ENCODE data around the gene TMEM212.

The TMEM212 gene

DNA sequence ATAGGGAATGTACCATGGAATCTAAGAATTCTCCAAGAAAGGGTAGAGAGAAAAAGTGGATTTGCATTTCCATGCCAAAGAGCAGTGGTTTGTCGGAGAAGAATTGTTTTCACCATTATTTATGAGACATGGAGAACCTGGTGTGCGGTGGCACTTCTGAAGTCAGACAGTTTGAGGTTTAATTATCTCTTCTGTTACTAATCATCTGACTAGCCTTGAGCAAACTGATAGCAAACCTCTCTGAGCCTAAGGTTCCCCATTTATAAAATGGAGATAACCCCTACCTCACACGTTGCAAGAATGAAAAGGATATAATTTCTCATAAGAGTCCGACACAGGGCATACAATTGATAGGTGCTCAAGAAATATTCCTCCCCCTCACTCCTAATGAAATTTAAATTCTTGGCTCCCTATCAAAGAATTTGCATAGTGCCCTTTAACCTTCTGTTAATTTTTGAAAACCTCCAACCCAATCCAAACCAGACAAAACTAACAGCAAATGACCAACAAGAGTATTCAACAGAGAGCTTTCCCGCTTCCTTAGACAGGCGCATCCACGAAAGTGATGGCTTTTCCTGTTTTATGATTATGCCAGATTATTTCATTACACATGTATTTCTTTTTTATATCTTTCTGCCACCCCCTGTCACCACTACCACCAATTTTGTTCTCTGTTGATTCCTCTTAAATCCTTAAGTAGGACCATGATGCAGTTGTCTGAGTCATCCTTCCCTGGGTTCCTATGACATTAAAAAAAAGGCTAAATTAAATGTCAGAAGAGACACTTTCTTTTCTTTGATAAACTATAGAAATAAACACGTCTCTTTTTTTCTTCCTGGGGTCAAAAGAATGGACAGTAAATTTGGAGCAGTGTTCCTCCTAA is 28.5 kb downstream of the TMEM212 start:
- H3K4me1 Mint-ChIP-seq = no peaks in the 10 kb centered on the region
- H3K27ac Mint-ChIP-seq = no peak overlapping the region
- no peaks in the 10 kb centered on the region for H3K36me3 Mint-ChIP-seq
- no peaks in the 10 kb centered on the region for H3K9me3 Mint-ChIP-seq
- H3K27me3 Mint-ChIP-seq = no peaks in the 10 kb centered on the region
- no peak for DNase-seq
- no peak overlapping the region for H3K4me3 Mint-ChIP-seq
- no peak for ATAC-seq (replicated peaks)

DNA sequence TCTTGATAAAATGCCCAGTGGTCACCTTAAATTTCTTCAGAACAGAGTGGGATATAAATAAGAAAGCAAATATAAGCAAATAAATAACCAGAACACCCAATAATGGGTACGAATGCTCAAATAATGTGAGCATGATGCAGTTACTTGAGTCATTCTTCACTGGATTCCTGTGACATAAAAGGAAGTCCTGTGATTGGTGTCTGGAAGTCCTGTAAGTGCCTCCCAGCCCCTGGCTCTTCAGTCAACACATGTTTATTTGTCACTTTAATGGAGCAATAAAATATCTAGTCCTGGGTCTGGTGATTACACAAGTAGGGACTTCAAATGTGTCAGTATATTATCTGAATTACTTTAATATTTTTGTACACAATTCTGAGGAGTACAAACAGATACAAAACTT is 30.4 kb downstream of the TMEM212 start:
- H3K4me1 Mint-ChIP-seq = no peaks in the 10 kb centered on the region
- H3K36me3 Mint-ChIP-seq = no peaks in the 10 kb centered on the region
- DNase-seq (no peak), ATAC-seq (replicated peaks) (no peak)
- no peaks in the 10 kb centered on the region for H3K27me3 Mint-ChIP-seq
- H3K9me3 Mint-ChIP-seq = no peaks in the 10 kb centered on the region
- no peak overlapping the region for H3K27ac Mint-ChIP-seq
- H3K4me3 Mint-ChIP-seq = no peak overlapping the region

DNA sequence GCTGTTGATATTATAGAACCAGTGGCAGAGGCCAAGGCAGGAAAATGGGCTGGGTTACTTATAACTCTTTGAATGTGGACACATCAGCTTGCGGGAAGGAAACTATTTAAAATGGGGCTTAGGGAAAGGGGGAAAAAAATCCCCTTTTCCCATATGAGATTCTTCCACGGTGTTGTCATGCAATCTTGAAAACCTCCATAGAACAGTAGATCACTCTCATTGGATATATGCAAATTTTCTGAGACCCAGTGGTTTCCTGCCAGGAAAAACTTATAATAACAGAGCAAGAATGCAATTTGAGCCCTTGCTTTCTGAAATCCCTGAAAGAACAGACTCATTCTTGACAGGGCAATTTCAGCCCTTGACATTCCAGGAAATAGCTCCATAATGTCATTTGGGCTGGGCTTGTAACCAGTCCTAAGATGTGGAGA is 31.1 kb downstream of the TMEM212 start:
- no peaks in the 10 kb centered on the region for H3K4me1 Mint-ChIP-seq
- ATAC-seq (replicated peaks) = no peak
- H3K36me3 Mint-ChIP-seq = no peaks in the 10 kb centered on the region
- H3K9me3 Mint-ChIP-seq = no peaks in the 10 kb centered on the region
- no peak for DNase-seq
- H3K27me3 Mint-ChIP-seq = no peaks in the 10 kb centered on the region
- no peak overlapping the region for H3K4me3 Mint-ChIP-seq
- no peak overlapping the region for H3K27ac Mint-ChIP-seq

DNA sequence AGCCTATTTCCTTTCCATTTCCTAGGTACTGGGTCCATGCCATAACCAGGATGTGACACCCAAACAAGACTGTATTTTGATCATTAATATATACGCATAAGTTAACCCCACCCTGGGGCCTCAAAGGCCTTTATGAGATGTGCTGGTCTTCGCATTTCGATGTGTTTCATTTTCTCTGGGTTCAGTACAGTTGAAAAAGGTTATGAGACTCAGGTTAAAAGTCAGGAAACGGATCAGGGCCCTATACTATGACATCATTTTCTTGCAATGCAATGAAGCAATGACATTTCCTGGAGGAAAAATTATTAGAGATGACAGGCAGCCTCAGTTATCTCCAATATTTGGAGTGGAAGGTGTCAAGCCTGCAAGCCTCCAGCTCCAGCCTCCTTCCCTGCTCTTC is 31.7 kb downstream of the TMEM212 start:
- H3K27ac Mint-ChIP-seq = no peak overlapping the region
- H3K9me3 Mint-ChIP-seq = no peaks in the 10 kb centered on the region
- DNase-seq = no peak
- H3K36me3 Mint-ChIP-seq = no peaks in the 10 kb centered on the region
- no peaks in the 10 kb centered on the region for H3K4me1 Mint-ChIP-seq
- H3K27me3 Mint-ChIP-seq = no peaks in the 10 kb centered on the region
- no peak for ATAC-seq (replicated peaks)
- H3K4me3 Mint-ChIP-seq = no peak overlapping the region

DNA sequence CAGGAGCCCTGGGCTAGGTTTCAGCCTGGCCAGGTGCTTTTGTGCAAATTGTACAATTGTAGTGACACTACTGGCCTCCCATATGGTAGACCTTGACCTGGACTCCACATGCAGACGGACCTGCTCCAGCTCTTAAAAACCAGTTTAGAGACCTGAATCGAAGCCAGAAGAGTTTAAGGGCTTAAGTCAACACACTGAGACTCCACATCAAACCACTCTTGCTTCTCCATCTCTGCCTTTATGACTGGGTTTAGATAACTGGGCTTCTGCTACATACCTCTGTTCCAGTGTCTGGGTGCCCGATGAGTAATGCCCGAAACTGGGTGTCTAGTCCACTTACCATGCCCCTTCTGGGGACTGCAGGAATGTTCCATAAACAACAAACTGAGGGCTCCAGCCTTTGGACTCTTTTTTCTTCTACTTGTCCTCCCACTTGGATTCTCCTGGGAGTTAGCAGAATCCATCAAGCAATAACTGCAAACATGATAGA is 32.8 kb downstream of the TMEM212 start:
- H3K27me3 Mint-ChIP-seq = no peaks in the 10 kb centered on the region
- H3K4me1 Mint-ChIP-seq = no peaks in the 10 kb centered on the region
- H3K36me3 Mint-ChIP-seq = no peaks in the 10 kb centered on the region

DNA sequence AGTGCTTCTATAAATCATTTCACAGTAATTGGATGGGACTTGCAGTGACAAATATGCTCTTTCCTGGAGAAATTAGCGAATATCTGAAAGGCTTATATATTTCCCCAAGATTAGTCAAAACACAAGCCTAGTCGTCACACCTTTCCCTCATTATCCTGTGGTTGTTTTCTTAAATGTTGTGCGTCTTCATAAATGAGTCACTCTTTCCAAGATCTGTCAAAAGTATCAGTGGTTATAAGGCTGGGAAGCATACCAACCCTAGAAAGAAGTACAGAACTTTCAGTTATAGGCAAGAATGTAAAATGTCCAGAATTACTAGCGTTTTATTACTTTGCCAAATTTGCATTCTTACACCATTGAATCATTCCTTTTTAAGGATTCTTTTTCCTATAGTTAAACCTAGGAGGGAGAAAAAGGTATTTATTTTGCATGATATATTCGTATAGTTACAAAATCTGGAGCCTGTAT is 33.6 kb downstream of the TMEM212 start:
- Mint-ChIP-seq H3K27me3 (no peaks in the 10 kb centered on the region), H3K4me3 (no peak overlapping the region), H3K36me3 (no peaks in the 10 kb centered on the region), H3K4me1 (no peaks in the 10 kb centered on the region), H3K9me3 (no peaks in the 10 kb centered on the region), H3K27ac (no peak overlapping the region)
- ATAC-seq (replicated peaks) (no peak), DNase-seq (no peak)

More for the DNA sequence above, 32.8 kb downstream of the TMEM212 start:
- DNase-seq (no peak), ATAC-seq (replicated peaks) (no peak)
- H3K4me3 Mint-ChIP-seq = no peak overlapping the region
- no peaks in the 10 kb centered on the region for H3K9me3 Mint-ChIP-seq
- H3K27ac Mint-ChIP-seq = no peak overlapping the region

DNA sequence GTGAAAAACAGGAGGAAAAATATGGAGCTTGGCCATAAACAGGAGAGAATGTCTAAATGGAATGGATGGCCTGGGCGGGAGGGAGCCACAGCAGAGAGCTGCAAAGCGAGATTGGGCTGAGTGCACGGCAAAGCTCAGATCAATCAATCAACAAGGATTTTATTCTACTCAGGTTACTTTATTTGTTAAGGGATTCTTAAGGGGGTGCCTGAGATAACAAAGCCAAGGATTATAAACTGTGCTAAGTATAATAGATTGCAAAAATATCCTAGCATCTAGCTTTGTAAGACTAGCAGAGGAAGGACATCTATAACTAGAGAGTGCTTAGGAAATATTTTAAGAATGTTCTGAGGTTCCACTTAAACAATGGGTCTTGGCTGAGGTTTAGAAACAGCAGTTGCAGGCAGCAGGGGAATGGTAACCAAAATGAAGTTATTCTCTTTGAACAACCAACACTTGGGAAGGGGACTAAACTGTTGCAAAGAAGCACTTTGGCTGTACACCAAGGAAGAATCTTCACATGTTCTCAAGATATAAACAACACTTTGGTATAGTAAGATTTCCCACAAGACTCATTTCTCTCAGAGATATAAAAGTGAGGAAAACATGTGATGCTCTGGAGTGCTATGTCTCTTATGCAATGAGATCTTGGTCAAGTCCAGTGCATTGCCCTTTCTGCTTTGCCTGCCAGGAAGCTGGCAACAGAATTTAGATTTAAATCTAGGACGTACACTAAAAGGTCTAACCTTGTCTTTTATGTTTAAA is 35.5 kb downstream of the TMEM212 start:
- H3K36me3 Mint-ChIP-seq = no peaks in the 10 kb centered on the region
- no peaks in the 10 kb centered on the region for H3K4me1 Mint-ChIP-seq
- H3K27ac Mint-ChIP-seq = no peak overlapping the region
- no peaks in the 10 kb centered on the region for H3K27me3 Mint-ChIP-seq
- H3K4me3 Mint-ChIP-seq = no peak overlapping the region
- ATAC-seq (replicated peaks) (no peak), DNase-seq (no peak)
- no peaks in the 10 kb centered on the region for H3K9me3 Mint-ChIP-seq

DNA sequence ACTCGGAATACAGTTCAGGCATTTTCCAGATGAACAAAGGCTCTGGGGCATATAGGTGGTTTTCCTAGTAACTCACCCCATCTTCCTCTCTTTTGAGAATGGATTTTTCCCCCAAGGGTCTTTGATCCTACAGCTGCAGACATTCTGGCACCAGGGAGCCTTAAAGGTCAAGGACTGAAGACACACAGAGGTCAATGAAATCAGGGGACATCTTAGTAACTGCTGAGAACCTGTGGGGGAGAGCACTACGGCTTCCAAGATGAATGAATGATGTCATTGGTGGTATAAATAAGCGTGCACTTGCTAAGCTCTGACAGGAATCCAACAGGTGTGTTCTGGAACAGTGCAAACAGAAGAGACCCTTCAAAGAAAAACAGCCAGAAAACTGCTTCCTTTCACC is 36.3 kb downstream of the TMEM212 start:
- Mint-ChIP-seq H3K4me3 (no peak overlapping the region), H3K4me1 (no peaks in the 10 kb centered on the region), H3K27me3 (no peaks in the 10 kb centered on the region), H3K27ac (no peak overlapping the region), H3K9me3 (no peaks in the 10 kb centered on the region), H3K36me3 (no peaks in the 10 kb centered on the region)
- no peak for DNase-seq
- no peak for ATAC-seq (replicated peaks)

DNA sequence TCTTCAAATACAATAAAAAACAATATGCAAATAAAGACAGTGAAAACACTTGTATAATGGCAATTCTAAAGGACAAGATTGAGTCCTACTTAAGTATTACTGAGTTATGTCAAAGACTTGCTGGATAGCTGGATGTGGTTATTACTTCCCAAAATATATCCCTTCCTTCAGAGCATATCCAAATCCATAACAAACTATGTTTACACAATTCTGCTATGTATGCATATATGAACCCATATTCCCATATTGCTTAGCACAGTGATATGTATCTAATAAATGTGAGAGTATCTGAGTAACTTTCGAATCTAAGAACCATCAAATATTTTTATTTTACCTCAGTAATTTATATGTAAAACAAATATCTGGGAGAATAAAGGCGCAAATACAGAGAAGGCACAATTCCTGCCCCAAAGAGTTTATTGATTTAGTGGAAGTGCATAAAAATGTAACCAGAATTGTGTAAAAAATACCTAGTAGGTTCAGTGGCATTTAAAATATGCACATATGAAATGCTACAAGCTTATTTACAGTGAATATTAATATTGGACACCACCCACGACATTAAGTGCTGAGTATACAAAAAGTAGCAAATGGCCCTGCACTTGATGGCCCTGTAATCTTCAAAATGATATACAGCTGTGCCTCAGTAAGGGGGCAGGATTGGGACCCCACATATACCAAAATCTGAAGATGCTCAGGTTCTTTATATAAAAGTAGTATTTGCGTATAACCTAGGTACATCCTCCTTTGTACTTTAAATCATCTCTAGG is 37.1 kb downstream of the TMEM212 start:
- H3K4me1 Mint-ChIP-seq = no peaks in the 10 kb centered on the region
- no peaks in the 10 kb centered on the region for H3K9me3 Mint-ChIP-seq
- ATAC-seq (replicated peaks) (no peak), DNase-seq (no peak)
- no peak overlapping the region for H3K4me3 Mint-ChIP-seq
- no peaks in the 10 kb centered on the region for H3K27me3 Mint-ChIP-seq
- H3K27ac Mint-ChIP-seq = no peak overlapping the region
- H3K36me3 Mint-ChIP-seq = no peaks in the 10 kb centered on the region

DNA sequence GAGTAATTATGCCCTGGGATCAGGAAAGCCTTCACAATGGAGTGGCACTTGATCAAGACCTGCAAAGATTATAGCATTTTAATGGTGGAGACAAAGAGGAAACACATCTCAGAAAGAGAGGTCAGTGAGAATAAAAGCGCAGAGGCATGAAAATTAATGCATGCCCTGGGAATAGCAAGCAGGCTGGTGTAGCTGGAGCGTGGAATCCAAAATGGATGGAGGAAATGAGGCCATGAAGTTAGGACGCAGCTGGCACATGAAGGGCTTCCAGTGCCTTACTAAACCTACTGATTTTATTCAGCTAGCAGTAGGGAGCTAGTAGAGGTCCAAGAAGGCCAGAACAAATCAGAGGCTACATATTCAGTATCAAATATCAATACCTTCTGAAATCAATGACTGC is 38.1 kb downstream of the TMEM212 start:
- no peak overlapping the region for H3K27ac Mint-ChIP-seq
- DNase-seq (no peak), ATAC-seq (replicated peaks) (no peak)
- H3K4me1 Mint-ChIP-seq = no peaks in the 10 kb centered on the region
- H3K27me3 Mint-ChIP-seq = no peaks in the 10 kb centered on the region
- H3K9me3 Mint-ChIP-seq = no peaks in the 10 kb centered on the region
- H3K4me3 Mint-ChIP-seq = no peak overlapping the region
- H3K36me3 Mint-ChIP-seq = no peaks in the 10 kb centered on the region

DNA sequence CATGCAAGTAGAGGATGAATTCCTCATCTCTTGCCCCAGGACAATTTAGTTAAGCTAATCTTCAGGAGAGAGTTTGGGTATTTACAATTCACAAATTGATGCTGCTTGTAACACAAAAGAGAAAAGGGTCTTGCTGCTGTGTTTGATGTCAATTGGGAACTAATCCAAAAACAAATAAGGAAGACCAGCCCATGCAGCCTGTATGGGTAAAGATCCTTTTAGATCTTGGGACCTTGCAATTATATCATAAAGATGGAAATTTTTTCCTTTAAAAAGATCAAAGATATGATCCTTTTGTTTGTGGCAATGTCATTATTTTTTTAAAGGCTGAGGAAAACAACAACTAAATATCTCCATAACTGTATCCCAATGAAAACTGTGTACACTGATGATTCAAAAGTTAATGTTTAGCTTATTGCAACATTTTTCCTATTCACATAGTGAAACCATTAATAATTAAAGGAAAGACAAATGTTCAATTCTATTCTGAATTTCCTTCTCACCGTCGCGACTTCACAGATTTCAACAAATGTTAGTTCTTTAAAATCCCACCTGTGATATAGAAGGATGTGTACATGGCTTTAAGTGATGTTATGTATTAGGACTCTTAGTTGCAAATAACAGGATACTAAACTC is 40.2 kb downstream of the TMEM212 start:
- no peaks in the 10 kb centered on the region for H3K4me1 Mint-ChIP-seq
- H3K4me3 Mint-ChIP-seq = no peak overlapping the region
- DNase-seq (no peak), ATAC-seq (replicated peaks) (no peak)
- H3K27ac Mint-ChIP-seq = no peak overlapping the region
- no peaks in the 10 kb centered on the region for H3K36me3 Mint-ChIP-seq
- no peaks in the 10 kb centered on the region for H3K27me3 Mint-ChIP-seq
- H3K9me3 Mint-ChIP-seq = no peaks in the 10 kb centered on the region

DNA sequence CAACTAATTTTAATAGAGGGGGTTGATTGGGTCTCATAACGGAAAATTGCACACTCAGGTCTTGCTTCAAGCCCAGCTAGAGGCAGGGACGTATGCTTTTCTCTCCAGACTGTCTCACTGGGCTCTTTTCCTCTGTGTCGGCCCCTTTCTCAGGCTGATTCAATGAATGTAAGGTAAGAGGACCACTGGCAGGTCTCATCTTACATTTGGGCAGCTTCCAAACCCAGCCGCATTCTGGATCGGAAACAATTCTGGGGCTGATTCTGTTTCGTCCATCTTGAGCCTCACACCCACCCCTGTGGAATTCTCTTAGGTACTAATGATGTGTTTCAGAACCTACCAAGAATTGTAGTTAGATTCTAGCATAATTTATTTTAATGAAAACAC is 40.7 kb downstream of the TMEM212 start:
- no peak for DNase-seq
- no peak overlapping the region for H3K4me3 Mint-ChIP-seq
- no peak overlapping the region for H3K27ac Mint-ChIP-seq
- no peak for ATAC-seq (replicated peaks)
- no peaks in the 10 kb centered on the region for H3K4me1 Mint-ChIP-seq
- no peaks in the 10 kb centered on the region for H3K36me3 Mint-ChIP-seq
- no peaks in the 10 kb centered on the region for H3K9me3 Mint-ChIP-seq
- H3K27me3 Mint-ChIP-seq = no peaks in the 10 kb centered on the region

DNA sequence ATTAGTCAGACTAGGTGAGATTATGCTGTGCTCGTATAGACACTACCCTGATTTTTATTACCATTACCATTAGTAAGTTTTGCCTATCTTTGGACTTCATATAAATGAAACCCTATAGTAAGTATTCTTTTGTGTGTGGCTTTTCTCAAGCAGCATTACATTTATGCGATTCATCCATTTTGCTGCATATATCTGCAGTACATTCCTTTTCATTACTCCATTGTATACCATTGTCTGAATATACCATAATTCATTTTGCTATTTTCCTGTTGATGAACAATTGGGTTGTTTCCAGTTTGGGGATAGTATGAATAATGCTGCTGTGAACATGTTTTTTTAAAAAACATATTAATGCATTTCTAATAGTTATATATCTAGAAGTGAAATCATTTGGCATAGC is 45.3 kb downstream of the TMEM212 start:
- Mint-ChIP-seq H3K36me3 (no peaks in the 10 kb centered on the region), H3K27ac (no peak overlapping the region), H3K27me3 (peaks cover 4% of the 10 kb centered on the region in 2 donors), H3K4me3 (no peak overlapping the region), H3K9me3 (no peaks in the 10 kb centered on the region), H3K4me1 (no peaks in the 10 kb centered on the region)
- DNase-seq (no peak), ATAC-seq (replicated peaks) (no peak)

DNA sequence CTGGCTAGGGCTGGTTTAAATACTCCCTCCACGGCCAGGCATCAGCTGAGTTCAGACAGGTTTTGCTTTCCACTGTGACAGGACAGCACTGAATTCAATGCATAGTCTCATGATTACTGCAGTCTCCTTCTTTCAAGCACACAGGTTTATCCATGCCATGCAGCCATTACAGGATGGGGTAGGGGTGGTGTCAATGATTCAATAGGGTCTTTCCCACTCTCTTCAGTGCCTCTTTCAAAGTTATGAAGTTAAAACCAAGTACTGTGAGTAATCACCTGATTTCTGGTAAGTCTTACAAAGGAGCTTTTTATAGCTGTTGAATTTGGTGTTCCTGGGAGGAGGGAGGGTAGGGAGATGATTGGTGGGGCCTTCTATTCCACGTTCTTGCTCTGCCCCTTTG is 47.2 kb downstream of the TMEM212 start:
- peaks cover 5 to 11% of the 10 kb centered on the region in 2 donors for H3K27me3 Mint-ChIP-seq
- H3K36me3 Mint-ChIP-seq = no peaks in the 10 kb centered on the region
- ATAC-seq (replicated peaks) (no peak), DNase-seq (no peak)
- H3K27ac Mint-ChIP-seq = no peak overlapping the region
- H3K4me3 Mint-ChIP-seq = no peak overlapping the region
- no peaks in the 10 kb centered on the region for H3K4me1 Mint-ChIP-seq
- H3K9me3 Mint-ChIP-seq = no peaks in the 10 kb centered on the region
